HFFc6 (cell line): ENCODE measurements around the gene NLRP5. TPM values are rescaled to one million over a fixed set of nuclear protein-coding genes. Genes with fewer than 3 reads are reported as not detected.

Experiments
- DNase-seq: peaks from one replicate; pipeline ENCODE4 v3.0.0-alpha.2; 2018
- H3K27ac Mint-ChIP-seq: 2 replicates; pipeline ENCODE4 v1.8.0; 2020; ENCODE audit warnings: mild to moderate bottlenecking, mixed read lengths
- H3K27me3 Mint-ChIP-seq: 2 replicates; pipeline ENCODE4 v1.8.0; 2021; ENCODE audit warnings: mild to moderate bottlenecking, moderate library complexity, mixed read lengths; ENCODE audit not compliant: insufficient read depth
- H3K36me3 Mint-ChIP-seq: 2 replicates; pipeline ENCODE4 v1.8.0; 2021; ENCODE audit warnings: low read depth, mixed read lengths
- H3K4me1 Mint-ChIP-seq: 2 replicates; pipeline ENCODE4 v1.8.0; 2020; ENCODE audit warnings: low read depth, mixed read lengths
- H3K4me3 Mint-ChIP-seq: 2 replicates; pipeline ENCODE4 v1.8.0; 2020; ENCODE audit warnings: mild to moderate bottlenecking, moderate library complexity, mixed read lengths
- H3K9me3 Mint-ChIP-seq: 2 replicates; pipeline ENCODE4 v1.8.0; 2020; ENCODE audit warnings: mild to moderate bottlenecking, mixed read lengths
- total RNA-seq, 6 experiments: library from RNA; stranded (reverse); fragmentation: NEBNext Ultra II Directional; extraction: Animal tissue kit (Norgen Biotek cat#: 25700); gene quantifications; 2 replicates in 1 of 6; 3 replicates in 5 of 6; pipeline ENCODE4 v1.2.3, GENCODE V29; 2021
- TF ChIP-seq, protein P1 (sequence below): fragments of 200-600 bp; sonication (generic); IDR thresholded peaks from 2 replicates; pipeline ENCODE4 v1.5.0; 2021; ENCODE audit warnings: antibody characterized with exemption, mild to moderate bottlenecking

NLRP5 gene
- total RNA-seq, 6 experiments from 2014 or later: not detected

DNA sequence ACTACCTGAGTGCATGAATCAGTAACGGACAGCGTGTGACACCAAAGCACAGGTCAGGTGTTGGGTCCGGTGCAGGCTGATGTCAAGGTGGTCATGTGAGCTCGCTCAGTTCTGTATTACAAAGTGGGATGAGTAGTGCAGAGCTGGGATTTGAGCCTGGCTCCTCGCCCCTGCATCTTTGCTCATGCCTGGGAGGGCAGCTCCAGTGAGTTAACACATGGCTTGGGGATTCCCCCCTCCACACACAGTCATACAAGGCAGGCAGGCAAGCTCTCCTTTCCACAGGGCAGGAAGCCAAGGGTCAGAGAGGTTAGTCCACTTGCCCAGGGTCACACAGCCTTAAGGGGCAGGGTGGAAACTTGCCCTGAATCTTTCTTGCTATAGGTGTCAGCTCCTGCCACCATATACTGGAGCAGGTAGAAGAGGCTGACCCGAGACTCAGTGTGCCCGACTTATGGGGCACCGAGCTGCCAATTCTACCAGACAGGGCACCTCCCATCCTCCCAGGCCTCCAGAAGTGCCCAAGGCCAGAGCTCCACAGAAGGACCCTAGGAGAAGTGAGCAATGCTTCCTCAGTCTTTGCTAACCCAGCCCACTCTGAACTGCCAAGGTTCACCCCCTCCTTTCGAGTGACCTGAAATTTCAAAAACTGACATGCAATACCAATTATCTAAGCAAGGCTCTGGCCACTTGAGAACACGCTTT lies 99.1 kb downstream of the NLRP5 start:
- Mint-ChIP-seq H3K4me3 (no peak overlapping the region), H3K9me3 (no peaks in the 10 kb centered on the region), H3K4me1 (peaks cover 11% of the 10 kb centered on the region), H3K27me3 (peaks cover 2% of the 10 kb centered on the region), H3K36me3 (peaks cover 5% of the 10 kb centered on the region; the same call in 1 of the 2 replicates), H3K27ac (no peak overlapping the region)
- no peak for DNase-seq
- TF ChIP-seq, protein P1, sequence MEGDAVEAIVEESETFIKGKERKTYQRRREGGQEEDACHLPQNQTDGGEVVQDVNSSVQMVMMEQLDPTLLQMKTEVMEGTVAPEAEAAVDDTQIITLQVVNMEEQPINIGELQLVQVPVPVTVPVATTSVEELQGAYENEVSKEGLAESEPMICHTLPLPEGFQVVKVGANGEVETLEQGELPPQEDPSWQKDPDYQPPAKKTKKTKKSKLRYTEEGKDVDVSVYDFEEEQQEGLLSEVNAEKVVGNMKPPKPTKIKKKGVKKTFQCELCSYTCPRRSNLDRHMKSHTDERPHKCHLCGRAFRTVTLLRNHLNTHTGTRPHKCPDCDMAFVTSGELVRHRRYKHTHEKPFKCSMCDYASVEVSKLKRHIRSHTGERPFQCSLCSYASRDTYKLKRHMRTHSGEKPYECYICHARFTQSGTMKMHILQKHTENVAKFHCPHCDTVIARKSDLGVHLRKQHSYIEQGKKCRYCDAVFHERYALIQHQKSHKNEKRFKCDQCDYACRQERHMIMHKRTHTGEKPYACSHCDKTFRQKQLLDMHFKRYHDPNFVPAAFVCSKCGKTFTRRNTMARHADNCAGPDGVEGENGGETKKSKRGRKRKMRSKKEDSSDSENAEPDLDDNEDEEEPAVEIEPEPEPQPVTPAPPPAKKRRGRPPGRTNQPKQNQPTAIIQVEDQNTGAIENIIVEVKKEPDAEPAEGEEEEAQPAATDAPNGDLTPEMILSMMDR: no peak

DNA sequence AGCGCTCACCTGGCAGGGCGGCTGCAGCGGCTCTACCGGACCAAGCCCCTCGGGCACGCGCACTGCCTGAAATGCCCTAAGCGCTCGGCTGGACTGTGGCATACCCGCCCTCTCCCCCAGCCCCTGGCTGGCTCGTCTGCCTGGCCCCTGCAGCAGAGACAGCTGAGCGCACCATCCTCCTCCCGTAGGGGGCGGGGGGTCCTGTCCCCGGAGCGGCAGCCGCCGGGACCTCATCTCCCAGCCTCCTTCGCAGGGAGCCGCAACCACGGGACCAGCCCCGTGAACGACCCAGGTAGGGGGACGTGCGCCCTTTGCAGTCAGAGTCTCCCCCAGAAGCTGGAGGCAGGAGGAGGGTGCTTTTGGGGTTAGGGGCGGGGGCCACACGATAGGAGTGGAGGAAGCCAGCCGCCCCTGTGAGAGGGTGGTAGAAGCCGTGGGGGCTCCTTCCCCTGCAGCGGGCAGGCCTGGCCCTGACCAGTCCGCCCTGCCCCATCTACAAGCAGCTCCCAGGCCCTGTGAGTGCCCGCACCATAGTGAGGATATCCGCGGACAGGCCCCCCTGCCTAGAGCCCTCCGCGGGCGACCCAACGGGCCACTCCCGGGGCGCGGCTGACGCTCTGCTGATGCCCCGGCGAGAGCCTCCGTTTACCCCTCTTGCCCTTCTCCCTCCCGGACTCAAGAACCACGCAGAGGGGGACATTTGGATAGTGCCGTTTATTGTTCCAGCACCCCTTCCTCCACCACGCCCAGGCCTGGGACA lies 100.3 kb downstream of the NLRP5 start:
- H3K4me1 Mint-ChIP-seq: peaks cover 11% of the 10 kb centered on the region
- H3K9me3 Mint-ChIP-seq: no peaks in the 10 kb centered on the region
- no peak overlapping the region for H3K4me3 Mint-ChIP-seq
- H3K27me3 Mint-ChIP-seq: peaks cover 2% of the 10 kb centered on the region
- H3K27ac Mint-ChIP-seq: no peak overlapping the region
- TF ChIP-seq, protein P1: no peak
- no peak for DNase-seq
- peaks cover 13% of the 10 kb centered on the region for H3K36me3 Mint-ChIP-seq

DNA sequence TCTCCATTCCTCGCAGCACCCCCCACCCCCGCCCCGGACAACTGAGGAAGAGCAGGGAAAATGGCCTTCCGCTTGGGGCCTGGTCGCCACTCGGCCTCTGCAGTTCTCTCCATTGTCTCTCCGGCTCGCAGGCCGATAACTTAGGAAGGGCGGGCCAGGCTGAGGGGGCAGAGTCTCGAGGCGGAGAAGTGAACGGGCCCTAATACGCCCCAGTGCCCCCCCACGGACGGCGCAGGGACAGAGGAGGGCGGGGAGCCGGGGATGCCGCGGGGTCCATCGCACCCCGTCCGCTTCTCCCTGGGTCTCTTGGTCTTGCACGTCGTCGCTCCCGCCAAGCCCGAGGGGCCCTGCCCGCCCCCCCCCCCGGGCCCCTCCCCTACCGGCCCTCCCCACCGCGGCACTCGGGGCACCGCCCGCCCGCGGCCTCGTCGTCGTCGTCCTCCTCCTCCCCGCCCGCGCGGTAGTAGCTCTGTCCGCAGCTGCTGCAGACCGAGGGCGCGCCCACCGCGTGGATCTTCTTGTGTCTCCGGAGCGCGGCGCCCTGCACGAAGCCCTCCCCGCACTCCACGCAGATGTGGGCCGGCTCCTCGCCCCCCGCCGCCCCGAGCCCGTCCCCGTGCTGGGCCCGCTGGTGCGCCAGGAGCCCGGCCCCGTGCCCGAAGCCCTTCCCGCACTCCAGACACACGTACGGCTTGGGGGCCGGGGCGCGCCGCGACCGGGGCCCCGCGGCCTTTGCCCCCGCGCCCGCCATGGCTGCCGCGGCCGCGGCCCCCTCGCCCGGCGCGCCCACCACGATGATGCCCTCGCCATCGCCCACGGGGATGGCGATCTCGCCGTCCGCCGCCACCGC lies 101.3 kb downstream of the NLRP5 start:
- peaks cover 4% of the 10 kb centered on the region for H3K9me3 Mint-ChIP-seq
- H3K4me1 Mint-ChIP-seq: peaks cover 11% of the 10 kb centered on the region
- no peak for DNase-seq

DNA sequence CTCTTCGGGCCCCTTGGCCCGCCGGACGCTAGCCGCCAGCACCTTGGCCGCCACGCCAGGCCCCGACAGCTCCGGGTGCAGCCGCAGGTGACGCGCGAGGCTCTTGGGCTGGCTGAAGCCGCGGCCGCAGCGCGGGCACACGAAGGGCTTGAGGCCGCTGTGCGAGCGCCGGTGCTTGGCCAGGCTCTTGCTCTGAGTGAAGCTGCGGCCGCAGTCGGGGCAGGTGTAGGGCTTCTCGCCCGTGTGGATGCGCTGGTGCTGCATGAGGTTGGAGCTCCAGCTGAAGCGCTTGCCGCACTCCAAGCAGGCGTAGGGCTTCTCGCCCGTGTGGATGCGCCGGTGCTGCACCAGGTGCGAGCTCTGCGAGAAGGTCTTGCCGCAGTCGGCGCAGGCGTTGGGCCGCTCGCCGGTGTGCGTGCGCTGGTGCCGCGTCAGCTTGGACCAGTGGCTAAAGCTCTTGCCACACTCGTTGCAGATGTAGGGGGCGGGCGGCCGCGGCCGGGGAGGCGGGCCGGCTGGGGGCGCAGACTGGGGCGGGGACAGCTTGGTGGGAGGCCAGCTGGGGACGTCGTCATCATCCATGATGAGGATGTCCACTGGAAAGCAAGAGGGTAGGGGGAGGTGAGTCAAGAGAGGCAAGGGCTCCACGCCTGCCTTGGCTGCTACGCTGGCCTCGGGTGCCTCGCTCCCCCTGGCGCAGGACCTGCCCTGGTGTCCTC lies 102.1 kb downstream of the NLRP5 start:
- Mint-ChIP-seq H3K9me3 (peaks cover 12% of the 10 kb centered on the region), H3K27me3 (peaks cover 2% of the 10 kb centered on the region), H3K4me1 (peaks cover 11% of the 10 kb centered on the region), H3K4me3 (no peak overlapping the region), H3K36me3 (peaks cover 28% of the 10 kb centered on the region), H3K27ac (no peak overlapping the region)
- DNase-seq: no peak
- TF ChIP-seq, protein P1: no peak

More for the DNA sequence above, 101.3 kb downstream of the NLRP5 start:
- TF ChIP-seq, protein P1: no peak
- Mint-ChIP-seq H3K27me3 (peaks cover 2% of the 10 kb centered on the region), H3K4me3 (no peak overlapping the region), H3K27ac (no peak overlapping the region), H3K36me3 (peaks cover 20% of the 10 kb centered on the region)

DNA sequence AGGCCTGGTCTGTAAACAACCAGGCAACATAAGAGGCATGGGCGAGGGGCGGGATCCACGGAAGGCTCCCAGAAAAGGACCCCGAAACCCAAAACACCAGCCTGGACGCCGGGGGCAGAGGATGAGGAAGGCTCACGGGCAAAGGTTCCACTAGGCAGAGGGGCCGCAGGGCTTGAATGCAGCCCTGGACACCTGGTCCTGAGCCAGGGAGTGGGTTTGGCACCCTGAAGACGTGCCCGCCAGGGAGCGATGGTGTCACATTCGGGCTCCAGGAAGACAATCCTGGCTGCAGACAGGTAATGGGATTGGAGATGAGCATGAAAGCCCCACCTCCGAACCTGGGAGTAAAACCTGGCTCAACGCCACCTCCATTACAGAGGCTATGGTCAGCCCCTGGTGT lies 102.8 kb downstream of the NLRP5 start:
- H3K4me1 Mint-ChIP-seq: peaks cover 11% of the 10 kb centered on the region
- H3K9me3 Mint-ChIP-seq: peaks cover 19% of the 10 kb centered on the region
- no peak for DNase-seq
- H3K4me3 Mint-ChIP-seq: no peak overlapping the region
- TF ChIP-seq, protein P1: no peak
- no peaks in the 10 kb centered on the region; the same call in none of the 2 replicates for H3K27me3 Mint-ChIP-seq
- H3K36me3 Mint-ChIP-seq: peaks cover 35% of the 10 kb centered on the region
- no peak overlapping the region for H3K27ac Mint-ChIP-seq
